ENCODE results near the gene ZFHX3.

GRCh38 chr16:72812672-72813071, 235.3 kb downstream of the ZFHX3 start:
- no peak for TF ChIP-seq NRF1 (conservative IDR thresholded peaks at IDR 0.05 in 1 of 2, IDR thresholded peaks at IDR 0.05 in 1 of 2)
- no peak for TF ChIP-seq POLR2AphosphoS5 (IDR thresholded peaks at IDR 0.05; ENCODE audit: control insufficient read depth, insufficient read depth, low read depth, low read length)
- TF ChIP-seq, protein P1, sequence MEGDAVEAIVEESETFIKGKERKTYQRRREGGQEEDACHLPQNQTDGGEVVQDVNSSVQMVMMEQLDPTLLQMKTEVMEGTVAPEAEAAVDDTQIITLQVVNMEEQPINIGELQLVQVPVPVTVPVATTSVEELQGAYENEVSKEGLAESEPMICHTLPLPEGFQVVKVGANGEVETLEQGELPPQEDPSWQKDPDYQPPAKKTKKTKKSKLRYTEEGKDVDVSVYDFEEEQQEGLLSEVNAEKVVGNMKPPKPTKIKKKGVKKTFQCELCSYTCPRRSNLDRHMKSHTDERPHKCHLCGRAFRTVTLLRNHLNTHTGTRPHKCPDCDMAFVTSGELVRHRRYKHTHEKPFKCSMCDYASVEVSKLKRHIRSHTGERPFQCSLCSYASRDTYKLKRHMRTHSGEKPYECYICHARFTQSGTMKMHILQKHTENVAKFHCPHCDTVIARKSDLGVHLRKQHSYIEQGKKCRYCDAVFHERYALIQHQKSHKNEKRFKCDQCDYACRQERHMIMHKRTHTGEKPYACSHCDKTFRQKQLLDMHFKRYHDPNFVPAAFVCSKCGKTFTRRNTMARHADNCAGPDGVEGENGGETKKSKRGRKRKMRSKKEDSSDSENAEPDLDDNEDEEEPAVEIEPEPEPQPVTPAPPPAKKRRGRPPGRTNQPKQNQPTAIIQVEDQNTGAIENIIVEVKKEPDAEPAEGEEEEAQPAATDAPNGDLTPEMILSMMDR (IDR thresholded peaks at IDR 0.05 in 2 of 3, conservative IDR thresholded peaks at IDR 0.05 in 1 of 3; ENCODE audit: insufficient read depth in 2 of 3, low read depth in 1 of 3, low read length in 3 of 3), result no peak
- TF ChIP-seq POLR2A (conservative IDR thresholded peaks at IDR 0.05), result no peak
- no peak for TF ChIP-seq NFRKB (IDR thresholded peaks at IDR 0.05; ENCODE audit: low read depth)
- no peak for TF ChIP-seq CTBP1 (IDR thresholded peaks at IDR 0.05; ENCODE audit: borderline replicate concordance)
- TF ChIP-seq PCBP1 (IDR thresholded peaks at IDR 0.05; ENCODE audit: low read depth, low read length, poor library complexity, severe bottlenecking), result no peak
- TF ChIP-seq HMG20B (CRISPR knock-in tag; IDR thresholded peaks at IDR 0.05), result no peak
- no peak for TF ChIP-seq TCF3 (CRISPR knock-in tag; IDR thresholded peaks at IDR 0.05)
- no peak for TF ChIP-seq MTA3 (IDR thresholded peaks at IDR 0.05; ENCODE audit: borderline replicate concordance)

Measured in K562 (cell line).